Stomach (tissue), 9 donors: ENCODE results near the gene B3GLCT. TPM values are rescaled to one million over a fixed set of nuclear protein-coding genes. Genes with fewer than 3 reads are reported as not detected.
A peak's percentile ranks its signal among the peaks of the same experiment; 100 is the strongest.

Source experiments
- DNase-seq, 2 donors: peaks; one replicate each; pipeline versions ENCODE4 v3.0.0 to v3.0.0-alpha.2; 2013 to 2019
- H3K27ac ChIP-seq, 5 donors: fragments of 200-600 bp in 4 of 5; sonication (generic) in 4 of 5; one replicate each; pipeline ENCODE4 v1.5.1; 2013 to 2019; ENCODE audit warnings: mild to moderate bottlenecking in 1 of 5, moderate library complexity in 1 of 5
- H3K27me3 ChIP-seq, 3 donors: fragments of 200-600 bp; sonication (generic); one replicate each; pipeline ENCODE4 v1.5.1; 2017 to 2019; ENCODE audit warnings: mixed run types in 1 of 3
- H3K36me3 ChIP-seq, 4 donors: fragments of 200-600 bp; sonication (generic); 1 replicate in 3 of 4; 2 replicates in 1 of 4; pipeline ENCODE4 v1.5.1; 2016 to 2019
- H3K4me1 ChIP-seq, 4 donors: fragments of 200-600 bp; sonication (generic); one replicate each; pipeline ENCODE4 v1.5.1; 2016 to 2019
- H3K4me3 ChIP-seq, 4 donors: fragments of 200-600 bp; sonication (generic) in 3 of 4; one replicate each; pipeline ENCODE4 v1.5.1; 2016 to 2019; ENCODE audit warnings: mild to moderate bottlenecking in 1 of 4
- H3K9me3 ChIP-seq, 4 donors: fragments of 200-600 bp; sonication (generic); one replicate each; pipeline ENCODE4 v1.5.1; 2016 to 2019
- EP300 ChIP-seq: sonication (generic); formaldehyde crosslinking; IDR thresholded peaks from one replicate; pipeline ENCODE4 v1.6.1; 2017; ENCODE audit warnings: antibody characterized with exemption
- POLR2A ChIP-seq, 4 donors: fragments of 450-650 bp; IDR thresholded peaks; one replicate each; pipeline ENCODE4 v1.6.1; 2016; ENCODE audit warnings: antibody characterized with exemption in 4 of 4, control low read depth in 2 of 4, mild to moderate bottlenecking in 1 of 4, moderate library complexity in 1 of 4
- POLR2AphosphoS5 ChIP-seq, 3 donors: sonication (generic); formaldehyde crosslinking; IDR thresholded peaks; one replicate each; pipeline ENCODE4 v1.6.1; 2016; ENCODE audit warnings: antibody characterized with exemption in 3 of 3
- WGBS, 5 donors: extraction: QIAGEN DNeasy Blood & Tissue Kit in 3 of 5; methylation state at CpG; one replicate each; pipeline versions ENCODE4 v1.1.5 to v1.1.7; 2013 to 2018; 5-methylcytosine and 5-hydroxymethylcytosine counted together
- intact Hi-C: fragments of 100-400 bp; cut with DNase I; formaldehyde crosslinking; loops from one replicate; pipeline ENCODE4 v1.15.1; 2023; ENCODE audit warnings: low total_unique reads
- polyA plus RNA-seq, 3 donors: library from polyadenylated mRNA; stranded (reverse); fragments of 200-250 nt; gene quantifications; one replicate each; pipeline ENCODE4 v1.2.3, GENCODE V29; 2013
- total RNA-seq, 5 donors: library from RNA; depleted of rRNA; stranded (reverse); fragments of >200 nt; gene quantifications; one replicate each; pipeline versions ENCODE4 v1.1.0 to v1.2.3, GENCODE V29; 2014 to 2016
- TF ChIP-seq, protein P1 (sequence below), 7 experiments: fragments of 450-650 bp in 4 of 7; fragments of 200-600 bp in 3 of 7; sonication (generic) in 3 of 7; IDR thresholded peaks; one replicate each; pipeline ENCODE4 v1.5.1; 2016 to 2019; ENCODE audit warnings: antibody characterized with exemption in 7 of 7, control low read depth in 2 of 7, mild to moderate bottlenecking in 1 of 7
- donor health status: healthy with polysubstance abuse.
- donor health status: Bipolar disorder and iron deficiency.
- donor health status: healthy.

B3GLCT gene
- total and polyA plus RNA-seq, 8 donors, result 0.76 to 16.1 (median 6.4) TPM; not detected in 2

DNA sequence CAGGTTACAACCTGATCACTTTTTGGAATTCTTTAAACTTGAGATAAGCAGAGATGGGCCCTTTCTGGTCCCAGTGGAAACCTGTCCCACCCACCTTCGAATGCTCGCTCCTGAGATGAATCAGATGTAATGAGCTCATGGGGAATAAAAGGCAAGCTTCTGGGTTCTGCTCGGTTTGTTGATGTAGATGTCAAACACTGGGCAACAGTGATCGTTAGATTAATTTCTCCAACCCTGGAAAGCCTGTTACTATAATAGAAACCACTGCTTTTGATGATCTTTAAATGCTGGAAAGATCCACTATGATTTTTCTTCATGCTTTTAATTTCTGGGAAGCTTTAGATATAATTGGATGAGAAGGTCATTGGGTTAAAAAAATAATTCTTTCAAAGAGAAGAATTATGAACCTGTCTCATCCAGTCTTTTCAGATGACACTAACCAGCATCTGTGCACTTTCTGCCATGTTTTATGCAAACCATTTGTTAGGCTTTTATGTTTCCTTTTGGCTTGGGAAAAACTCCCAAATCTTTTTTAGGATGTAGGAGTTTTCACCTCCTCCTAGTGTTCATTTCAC, 49.3 kb downstream of the B3GLCT start:
- intact Hi-C loops, result no loop called here
- WGBS, 5 donors, result 71 to 86% (median 76%) methylated on average over 4 of the region's 4 CpGs
- Histone ChIP-seq H3K27ac (no peak overlapping the region), H3K36me3 (peaks cover 0 to 12% (median 6%) of the 10 kb centered on the region in 4 donors), H3K27me3 (no peaks in the 10 kb centered on the region), H3K9me3 (peaks cover 0 to under 1% (median 0%) of the 10 kb centered on the region in 4 donors), H3K4me1 (no peaks in the 10 kb centered on the region), H3K4me3 (no peak overlapping the region)
- TF ChIP-seq POLR2AphosphoS5 (IDR thresholded peaks at IDR 0.05), result no peak
- TF ChIP-seq EP300, result no peak
- TF ChIP-seq POLR2A (IDR thresholded peaks at IDR 0.05), result no peak
- TF ChIP-seq, protein P1, sequence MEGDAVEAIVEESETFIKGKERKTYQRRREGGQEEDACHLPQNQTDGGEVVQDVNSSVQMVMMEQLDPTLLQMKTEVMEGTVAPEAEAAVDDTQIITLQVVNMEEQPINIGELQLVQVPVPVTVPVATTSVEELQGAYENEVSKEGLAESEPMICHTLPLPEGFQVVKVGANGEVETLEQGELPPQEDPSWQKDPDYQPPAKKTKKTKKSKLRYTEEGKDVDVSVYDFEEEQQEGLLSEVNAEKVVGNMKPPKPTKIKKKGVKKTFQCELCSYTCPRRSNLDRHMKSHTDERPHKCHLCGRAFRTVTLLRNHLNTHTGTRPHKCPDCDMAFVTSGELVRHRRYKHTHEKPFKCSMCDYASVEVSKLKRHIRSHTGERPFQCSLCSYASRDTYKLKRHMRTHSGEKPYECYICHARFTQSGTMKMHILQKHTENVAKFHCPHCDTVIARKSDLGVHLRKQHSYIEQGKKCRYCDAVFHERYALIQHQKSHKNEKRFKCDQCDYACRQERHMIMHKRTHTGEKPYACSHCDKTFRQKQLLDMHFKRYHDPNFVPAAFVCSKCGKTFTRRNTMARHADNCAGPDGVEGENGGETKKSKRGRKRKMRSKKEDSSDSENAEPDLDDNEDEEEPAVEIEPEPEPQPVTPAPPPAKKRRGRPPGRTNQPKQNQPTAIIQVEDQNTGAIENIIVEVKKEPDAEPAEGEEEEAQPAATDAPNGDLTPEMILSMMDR (IDR thresholded peaks at IDR 0.05), result no peak
- DNase-seq, result peak in 1 of 2 donors; percentile 23

DNA sequence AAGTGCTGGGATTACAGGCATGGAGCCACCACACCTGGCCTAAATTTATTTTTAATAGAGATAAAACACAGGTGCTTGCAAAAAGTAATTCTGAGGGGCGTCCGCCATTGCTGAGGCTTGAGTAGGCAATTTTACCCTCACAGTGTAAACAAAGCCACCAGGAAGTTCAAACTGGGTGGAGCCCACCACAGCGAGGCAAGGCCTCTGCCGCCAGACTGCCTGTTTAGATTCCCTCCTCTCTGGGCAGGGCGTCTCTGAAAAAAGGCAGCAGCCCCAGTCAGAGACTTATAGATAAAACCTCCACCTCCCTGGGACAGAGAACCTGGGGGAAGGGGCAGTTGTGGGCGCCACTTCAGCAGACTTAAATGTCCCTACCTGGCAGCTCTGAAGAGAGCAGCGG, 50.7 kb downstream of the B3GLCT start:
- WGBS, 5 donors, result 62 to 75% (median 66%) methylated on average over 5 to 7 of the region's 7 CpGs
- peak in 1 of 2 donors; percentile 19 for DNase-seq
- H3K36me3 ChIP-seq, result peaks cover 0 to 12% (median 6%) of the 10 kb centered on the region in 4 donors

DNA sequence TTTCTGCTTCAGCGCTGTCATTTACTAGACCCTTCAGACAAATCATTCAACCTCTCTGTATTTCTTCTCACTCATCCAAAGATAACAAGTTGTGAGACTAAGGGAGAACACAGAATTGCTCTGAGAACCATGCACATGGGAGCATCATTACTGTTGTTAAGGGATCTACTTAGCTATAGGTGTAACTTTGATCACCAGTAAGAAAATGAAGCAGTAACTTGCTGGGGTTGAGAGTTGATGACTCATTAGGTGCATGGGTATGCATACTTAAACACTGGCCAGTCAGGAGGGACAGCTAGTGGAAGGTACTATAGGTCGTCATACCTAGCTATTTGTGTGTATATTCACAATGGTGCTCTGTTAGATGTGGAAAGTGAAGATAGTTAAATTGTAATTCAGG, 61.5 kb downstream of the B3GLCT start:
- TF ChIP-seq, protein P1 (IDR thresholded peaks at IDR 0.05), result no peak
- no peak for TF ChIP-seq EP300
- TF ChIP-seq POLR2A (IDR thresholded peaks at IDR 0.05), result no peak
- WGBS, 5 donors, result 92 to 98% (median 94%) methylated on average over 2 of the region's 2 CpGs

More for the DNA sequence above, 50.7 kb downstream of the B3GLCT start:
- Histone ChIP-seq H3K4me1 (no peaks in the 10 kb centered on the region), H3K27ac (no peak overlapping the region), H3K4me3 (no peak overlapping the region), H3K27me3 (no peaks in the 10 kb centered on the region), H3K9me3 (peaks cover 0 to 14% (median 5%) of the 10 kb centered on the region in 4 donors)
- intact Hi-C loops, result no loop called here
- no peak for TF ChIP-seq POLR2A (IDR thresholded peaks at IDR 0.05)
- TF ChIP-seq EP300, result no peak
- TF ChIP-seq, protein P1 (IDR thresholded peaks at IDR 0.05), result no peak
- no peak for TF ChIP-seq POLR2AphosphoS5 (IDR thresholded peaks at IDR 0.05)

DNA sequence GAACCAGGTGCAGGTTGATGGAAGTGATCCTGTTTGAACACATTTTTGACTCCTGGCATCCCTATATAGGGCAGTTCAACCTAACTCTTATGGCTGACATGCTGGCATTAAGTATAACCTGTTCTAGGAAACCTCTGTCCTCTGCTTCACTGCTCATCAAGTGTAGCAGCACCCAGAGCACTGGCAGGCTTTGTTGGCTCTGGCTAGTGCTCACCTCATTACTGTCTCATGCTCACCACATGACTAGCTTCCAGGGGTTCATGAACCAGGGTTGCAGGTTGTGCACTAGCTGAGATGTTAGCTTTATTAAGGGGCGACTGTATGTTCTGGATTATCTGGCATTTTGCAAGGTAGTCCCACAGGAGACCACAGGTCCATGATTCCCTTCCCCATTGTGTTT, 63.6 kb downstream of the B3GLCT start:
- Histone ChIP-seq H3K4me1 (peaks cover 0 to 4% (median 0%) of the 10 kb centered on the region in 4 donors), H3K9me3 (peaks cover under 1 to 10% (median 6%) of the 10 kb centered on the region in 4 donors), H3K27ac (no peak overlapping the region), H3K36me3 (peaks cover 5 to 43% (median 31%) of the 10 kb centered on the region in 4 donors), H3K4me3 (no peak overlapping the region), H3K27me3 (no peaks in the 10 kb centered on the region)
- TF ChIP-seq POLR2AphosphoS5 (IDR thresholded peaks at IDR 0.05) (no peak), EP300 (no peak), POLR2A (IDR thresholded peaks at IDR 0.05) (no peak)
- TF ChIP-seq, protein P1 (IDR thresholded peaks at IDR 0.05), result no peak
- intact Hi-C loops, result no loop called here
- WGBS, 5 donors, result 96 to 100% (median 100%) methylated on average over 1 of the region's 1 CpG
- DNase-seq, result no peak

More for the DNA sequence above, 61.5 kb downstream of the B3GLCT start:
- Histone ChIP-seq H3K36me3 (peaks cover 5 to 51% (median 31%) of the 10 kb centered on the region in 4 donors), H3K9me3 (peaks cover 2 to 30% (median 19%) of the 10 kb centered on the region in 4 donors), H3K27me3 (no peaks in the 10 kb centered on the region), H3K27ac (no peak overlapping the region), H3K4me3 (no peak overlapping the region), H3K4me1 (no peaks in the 10 kb centered on the region)
- intact Hi-C loops, result no loop called here
- no peak for DNase-seq
